ENCODE results near the gene SLC25A52. TPM values are rescaled to one million over a fixed set of nuclear protein-coding genes. Genes with fewer than 3 reads are reported as not detected.
"Not testable (repeated sequence)": the region's sequence is repeated elsewhere in the genome, so short reads cannot be mapped to it uniquely, and the experiment has no call there.

SLC25A52 gene, protein sequence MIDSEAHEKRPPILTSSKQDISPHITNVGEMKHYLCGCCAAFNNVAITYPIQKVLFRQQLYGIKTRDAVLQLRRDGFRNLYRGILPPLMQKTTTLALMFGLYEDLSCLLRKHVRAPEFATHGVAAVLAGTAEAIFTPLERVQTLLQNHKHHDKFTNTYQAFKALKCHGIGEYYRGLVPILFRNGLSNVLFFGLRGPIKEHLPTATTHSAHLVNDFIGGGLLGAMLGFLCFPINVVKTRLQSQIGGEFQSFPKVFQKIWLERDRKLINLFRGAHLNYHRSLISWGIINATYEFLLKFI
- total RNA-seq (ENCODE audit: unreplicated experiment), result not detected
- long read RNA-seq, result 0 reads

DNA sequence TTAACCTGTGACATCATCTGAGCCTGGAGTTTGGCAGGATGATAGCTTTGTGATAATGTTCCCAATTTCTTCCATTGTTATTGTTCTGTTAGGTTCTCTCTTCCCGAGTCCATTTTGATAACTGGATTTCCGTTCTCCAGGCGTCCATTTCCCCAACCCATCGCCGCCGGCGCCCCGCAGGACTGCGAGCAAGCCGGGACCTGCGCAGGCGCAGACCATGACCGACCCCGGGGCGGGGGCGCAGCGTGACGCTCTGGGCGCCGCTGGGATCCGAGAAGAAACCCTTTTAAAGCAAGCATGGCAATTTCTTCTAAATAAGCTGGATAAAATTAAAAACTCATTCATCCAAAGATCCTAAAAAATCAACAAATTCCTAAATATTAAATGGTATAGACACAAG lies at the start of gene SLC25A52:
Gene SLC25A52, minus strand, starts transcription at position 186 of the 400 bp plus-strand sequence. CDS start 219 bp downstream, outside the sequence.
- H3K27me3 Mint-ChIP-seq (ENCODE audit: unreplicated experiment), result no peaks in the 10 kb centered on the region
- peaks cover 1% of the 10 kb centered on the region for H3K9me3 Mint-ChIP-seq (ENCODE audit: unreplicated experiment)
- TF ChIP-seq, protein P1, sequence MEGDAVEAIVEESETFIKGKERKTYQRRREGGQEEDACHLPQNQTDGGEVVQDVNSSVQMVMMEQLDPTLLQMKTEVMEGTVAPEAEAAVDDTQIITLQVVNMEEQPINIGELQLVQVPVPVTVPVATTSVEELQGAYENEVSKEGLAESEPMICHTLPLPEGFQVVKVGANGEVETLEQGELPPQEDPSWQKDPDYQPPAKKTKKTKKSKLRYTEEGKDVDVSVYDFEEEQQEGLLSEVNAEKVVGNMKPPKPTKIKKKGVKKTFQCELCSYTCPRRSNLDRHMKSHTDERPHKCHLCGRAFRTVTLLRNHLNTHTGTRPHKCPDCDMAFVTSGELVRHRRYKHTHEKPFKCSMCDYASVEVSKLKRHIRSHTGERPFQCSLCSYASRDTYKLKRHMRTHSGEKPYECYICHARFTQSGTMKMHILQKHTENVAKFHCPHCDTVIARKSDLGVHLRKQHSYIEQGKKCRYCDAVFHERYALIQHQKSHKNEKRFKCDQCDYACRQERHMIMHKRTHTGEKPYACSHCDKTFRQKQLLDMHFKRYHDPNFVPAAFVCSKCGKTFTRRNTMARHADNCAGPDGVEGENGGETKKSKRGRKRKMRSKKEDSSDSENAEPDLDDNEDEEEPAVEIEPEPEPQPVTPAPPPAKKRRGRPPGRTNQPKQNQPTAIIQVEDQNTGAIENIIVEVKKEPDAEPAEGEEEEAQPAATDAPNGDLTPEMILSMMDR (IDR thresholded peaks at IDR 0.05; ENCODE audit: partially characterized antibody, unreplicated experiment), result no peak
- no peak for DNase-seq
- H3K4me1 Mint-ChIP-seq (ENCODE audit: low read depth, unreplicated experiment), result no peaks in the 10 kb centered on the region
- no peak within 1 kb of the TSS for H3K27ac Mint-ChIP-seq (ENCODE audit: unreplicated experiment)
- no peaks in the 10 kb centered on the region for H3K36me3 Mint-ChIP-seq (ENCODE audit: unreplicated experiment)
- H3K4me3 Mint-ChIP-seq (ENCODE audit: unreplicated experiment), result no peak within 1 kb of the TSS

DNA sequence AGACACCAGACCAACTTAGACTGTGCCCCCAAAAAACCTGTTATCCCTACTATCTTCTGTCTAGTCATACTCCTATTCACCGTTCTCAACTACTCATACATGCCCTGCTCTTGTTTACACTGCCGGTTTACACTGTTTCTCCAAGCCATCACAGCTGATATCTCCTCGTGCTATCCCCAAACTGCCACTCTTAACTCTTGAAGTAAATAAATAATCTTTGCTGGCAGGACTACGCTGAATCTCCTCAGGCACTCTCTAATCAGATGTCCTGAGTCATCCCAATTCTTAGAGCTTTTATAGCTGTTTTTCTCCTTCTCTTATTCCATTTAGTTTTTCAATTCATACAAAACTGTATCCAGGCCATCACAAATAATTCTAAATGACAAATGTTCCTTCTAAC lies 48.4 kb upstream of the SLC25A52 start:
- not testable (repeated sequence) for H3K4me3 Mint-ChIP-seq (ENCODE audit: unreplicated experiment); H3K27ac Mint-ChIP-seq (ENCODE audit: unreplicated experiment); H3K9me3 Mint-ChIP-seq (ENCODE audit: unreplicated experiment); H3K4me1 Mint-ChIP-seq (ENCODE audit: low read depth, unreplicated experiment); DNase-seq; H3K36me3 Mint-ChIP-seq (ENCODE audit: unreplicated experiment); H3K27me3 Mint-ChIP-seq (ENCODE audit: unreplicated experiment)

DNA sequence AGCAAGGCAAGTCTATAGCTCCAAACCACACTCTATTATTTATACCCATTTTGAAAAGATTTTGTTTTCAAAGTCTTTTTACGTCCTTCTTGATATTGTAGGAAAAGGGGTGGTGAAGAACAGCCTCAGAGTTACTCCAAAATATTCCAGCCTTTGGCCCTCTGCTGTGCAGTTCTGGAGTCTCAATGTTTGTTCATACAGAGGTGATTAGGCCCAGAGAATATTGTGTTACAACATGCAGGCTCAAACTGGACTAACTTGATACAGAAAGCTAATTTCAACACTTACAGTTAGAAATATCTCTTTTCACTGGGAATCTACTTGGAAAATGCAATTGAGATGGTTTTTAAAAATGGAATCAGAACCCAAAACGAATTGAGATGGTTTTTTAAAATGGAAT lies 40.4 kb upstream of the SLC25A52 start:
- H3K9me3 Mint-ChIP-seq (ENCODE audit: unreplicated experiment), result peaks cover 3% of the 10 kb centered on the region
- H3K27me3 Mint-ChIP-seq (ENCODE audit: unreplicated experiment), result peaks cover 3% of the 10 kb centered on the region
- peaks cover 1% of the 10 kb centered on the region for H3K4me1 Mint-ChIP-seq (ENCODE audit: low read depth, unreplicated experiment)
- no peak overlapping the region for H3K27ac Mint-ChIP-seq (ENCODE audit: unreplicated experiment)
- H3K36me3 Mint-ChIP-seq (ENCODE audit: unreplicated experiment), result no peaks in the 10 kb centered on the region
- TF ChIP-seq, protein P1 (IDR thresholded peaks at IDR 0.05; ENCODE audit: partially characterized antibody, unreplicated experiment), result no peak
- DNase-seq, result no peak
- no peak overlapping the region for H3K4me3 Mint-ChIP-seq (ENCODE audit: unreplicated experiment)

DNA sequence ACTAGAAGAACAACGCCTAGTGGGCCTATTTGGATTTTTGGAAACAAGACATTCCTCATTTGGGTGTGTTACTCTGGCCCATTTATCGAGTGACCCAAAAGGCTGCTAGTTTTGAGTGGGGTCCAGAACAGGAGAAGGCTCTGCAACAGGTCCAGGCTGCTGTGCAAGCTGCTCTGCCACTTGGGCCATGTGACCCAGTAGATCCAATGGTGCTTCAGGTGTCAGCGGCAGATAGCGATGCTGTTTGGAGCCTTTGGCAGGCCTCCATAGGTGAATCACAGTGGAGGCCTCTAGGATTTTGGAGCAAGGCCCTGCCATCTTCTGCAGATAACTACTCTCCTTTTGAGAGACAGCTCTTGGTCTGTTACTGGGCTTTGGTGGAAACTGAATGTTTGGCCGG lies 38.6 kb upstream of the SLC25A52 start:
- H3K4me1 Mint-ChIP-seq (ENCODE audit: low read depth, unreplicated experiment); H3K36me3 Mint-ChIP-seq (ENCODE audit: unreplicated experiment): not testable (repeated sequence)

DNA sequence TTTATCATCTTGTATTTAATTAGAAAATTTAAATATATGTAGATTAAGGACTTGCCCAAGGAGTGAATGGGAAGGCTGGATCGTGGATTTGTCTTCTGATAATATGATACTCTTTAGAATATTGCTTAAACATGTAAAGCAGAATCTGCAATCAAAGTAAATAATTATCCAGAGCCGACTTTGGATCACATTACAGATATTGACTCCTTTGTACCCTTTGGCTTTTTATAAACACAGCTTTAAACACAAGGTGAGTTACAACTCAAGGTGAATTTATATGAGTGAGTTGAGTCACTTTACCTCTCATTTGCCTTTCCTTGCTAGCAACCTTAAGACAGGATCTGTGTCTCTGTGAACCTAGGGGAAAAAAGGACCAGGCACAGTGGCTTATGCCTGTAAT lies 37.7 kb upstream of the SLC25A52 start:
- no peak overlapping the region for H3K27ac Mint-ChIP-seq (ENCODE audit: unreplicated experiment)
- H3K27me3 Mint-ChIP-seq (ENCODE audit: unreplicated experiment), result no peaks in the 10 kb centered on the region
- H3K36me3 Mint-ChIP-seq (ENCODE audit: unreplicated experiment), result no peaks in the 10 kb centered on the region

More for the DNA sequence above, 38.6 kb upstream of the SLC25A52 start:
- not testable (repeated sequence) for H3K9me3 Mint-ChIP-seq (ENCODE audit: unreplicated experiment); H3K27ac Mint-ChIP-seq (ENCODE audit: unreplicated experiment); DNase-seq; H3K27me3 Mint-ChIP-seq (ENCODE audit: unreplicated experiment); H3K4me3 Mint-ChIP-seq (ENCODE audit: unreplicated experiment)

DNA sequence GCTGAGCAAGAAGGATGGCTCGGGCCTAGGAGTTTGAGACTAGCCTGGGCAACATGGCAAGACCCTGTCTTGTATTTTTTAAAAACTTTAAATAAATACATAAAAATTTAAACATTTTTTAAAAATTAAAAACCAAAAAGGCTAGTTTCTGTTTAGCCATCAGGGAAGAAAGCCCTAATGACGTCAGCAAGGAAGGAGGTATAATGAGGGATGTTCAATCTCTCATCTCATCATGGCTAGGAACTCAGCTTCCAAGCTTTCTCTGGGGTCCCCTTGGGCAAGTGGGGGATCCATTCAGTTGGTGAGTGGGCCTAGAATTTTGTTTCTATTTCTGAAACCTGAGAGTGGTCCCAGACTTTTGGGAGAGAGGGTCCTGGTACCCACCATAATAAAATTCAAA lies 35.1 kb upstream of the SLC25A52 start:
- DNase-seq, result no peak
- H3K4me1 Mint-ChIP-seq (ENCODE audit: low read depth, unreplicated experiment), result peaks cover 7% of the 10 kb centered on the region
- no peak overlapping the region for H3K4me3 Mint-ChIP-seq (ENCODE audit: unreplicated experiment)
- H3K27ac Mint-ChIP-seq (ENCODE audit: unreplicated experiment), result no peak overlapping the region
- no peaks in the 10 kb centered on the region for H3K36me3 Mint-ChIP-seq (ENCODE audit: unreplicated experiment)
- H3K9me3 Mint-ChIP-seq (ENCODE audit: unreplicated experiment), result no peaks in the 10 kb centered on the region
- H3K27me3 Mint-ChIP-seq (ENCODE audit: unreplicated experiment), result no peaks in the 10 kb centered on the region
- TF ChIP-seq, protein P1 (IDR thresholded peaks at IDR 0.05; ENCODE audit: partially characterized antibody, unreplicated experiment), result no peak

More for the DNA sequence above, 37.7 kb upstream of the SLC25A52 start:
- H3K4me3 Mint-ChIP-seq (ENCODE audit: unreplicated experiment), result no peak overlapping the region
- H3K4me1 Mint-ChIP-seq (ENCODE audit: low read depth, unreplicated experiment), result peaks cover 5% of the 10 kb centered on the region
- H3K9me3 Mint-ChIP-seq (ENCODE audit: unreplicated experiment), result no peaks in the 10 kb centered on the region
- DNase-seq, result no peak
- TF ChIP-seq, protein P1 (IDR thresholded peaks at IDR 0.05; ENCODE audit: partially characterized antibody, unreplicated experiment), result no peak
